SH-SY5Y (cell line): ENCODE data around the gene DDX56.

Experiments
- GATA2 ChIP-seq: IDR thresholded peaks from 2 replicates; pipeline ENCODE4 v1.6.1; 2011; ENCODE audit warnings: mild to moderate bottlenecking, low read depth, low read length
- GATA3 ChIP-seq: IDR thresholded peaks from 2 replicates; pipeline ENCODE4 v1.6.1; 2011; ENCODE audit warnings: low read depth, mild to moderate bottlenecking, low read length, moderate library complexity

The DDX56 gene

GRCh38 chr7:44538798-44539668 is 34.7 kb downstream of the DDX56 start:
- TF ChIP-seq GATA3 (no peak), GATA2 (no peak)

GRCh38 chr7:44538093-44538797 is 35.5 kb downstream of the DDX56 start:
- no peak for TF ChIP-seq GATA2
- TF ChIP-seq GATA3: no peak

- TF ChIP-seq GATA2 (no peak), GATA3 (no peak)
Measured at GRCh38 chr7:44537442-44537841, 36.3 kb downstream of the DDX56 start.

- TF ChIP-seq GATA2 (no peak), GATA3 (no peak)
Measured at GRCh38 chr7:44536090-44536489, 37.6 kb downstream of the DDX56 start.

- TF ChIP-seq GATA3: no peak
- TF ChIP-seq GATA2: no peak
Measured at GRCh38 chr7:44535348-44536064, 38.2 kb downstream of the DDX56 start.

GRCh38 chr7:44534501-44534900 is 39.2 kb downstream of the DDX56 start:
- no peak for TF ChIP-seq GATA2
- no peak for TF ChIP-seq GATA3

GRCh38 chr7:44534087-44534486 is 39.6 kb downstream of the DDX56 start:
- TF ChIP-seq GATA3 (no peak), GATA2 (no peak)

- no peak for TF ChIP-seq GATA2
- no peak for TF ChIP-seq GATA3
Measured at GRCh38 chr7:44533301-44534055, 40.2 kb downstream of the DDX56 start.

- TF ChIP-seq GATA3 (no peak), GATA2 (no peak)
Measured at GRCh38 chr7:44531421-44532380, 42.0 kb downstream of the DDX56 start.

- TF ChIP-seq GATA3 (no peak), GATA2 (no peak)
Measured at GRCh38 chr7:44530990-44531389, 42.7 kb downstream of the DDX56 start.

- no peak for TF ChIP-seq GATA2
- TF ChIP-seq GATA3: no peak
Measured at GRCh38 chr7:44524811-44525388, 48.8 kb downstream of the DDX56 start.

GRCh38 chr7:44522315-44522714 is 51.4 kb downstream of the DDX56 start:
- no peak for TF ChIP-seq GATA3
- no peak for TF ChIP-seq GATA2
